ENCODE results near the gene MSMO1.

The MSMO1 gene

DNA sequence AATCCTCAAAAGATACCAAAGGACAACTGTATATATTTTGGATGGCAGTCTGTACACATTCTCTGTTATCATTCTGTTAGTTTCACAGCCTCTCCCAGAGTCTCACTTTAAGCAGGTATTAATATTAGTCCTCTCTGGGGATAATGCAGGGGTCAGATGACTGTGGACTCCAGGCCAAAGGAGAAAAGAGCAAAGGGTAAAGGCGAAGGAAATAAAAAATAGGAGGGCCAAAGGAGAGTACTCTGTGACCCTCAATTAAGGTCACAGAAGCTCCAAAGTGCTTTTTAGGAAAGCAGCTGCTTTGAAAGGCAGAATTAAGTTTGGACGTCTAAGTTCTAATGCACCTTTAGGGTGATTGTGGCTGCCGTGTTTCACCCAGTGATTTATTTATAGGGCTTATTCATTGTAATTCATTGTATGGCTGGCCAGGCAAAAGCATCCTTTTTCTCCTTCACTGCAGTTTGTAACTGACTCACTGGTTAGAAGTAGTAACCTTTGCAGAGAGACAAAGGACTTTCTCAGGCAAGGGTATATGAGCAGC, 7.8 kb downstream of the MSMO1 start:
- no peak for TF ChIP-seq EGR1 (IDR thresholded peaks at IDR 0.05)
- TF ChIP-seq CEBPB (IDR thresholded peaks at IDR 0.05) = no peak
- TF ChIP-seq, protein P1, sequence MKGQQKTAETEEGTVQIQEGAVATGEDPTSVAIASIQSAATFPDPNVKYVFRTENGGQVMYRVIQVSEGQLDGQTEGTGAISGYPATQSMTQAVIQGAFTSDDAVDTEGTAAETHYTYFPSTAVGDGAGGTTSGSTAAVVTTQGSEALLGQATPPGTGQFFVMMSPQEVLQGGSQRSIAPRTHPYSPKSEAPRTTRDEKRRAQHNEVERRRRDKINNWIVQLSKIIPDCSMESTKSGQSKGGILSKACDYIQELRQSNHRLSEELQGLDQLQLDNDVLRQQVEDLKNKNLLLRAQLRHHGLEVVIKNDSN (IDR thresholded peaks at IDR 0.05) = no peak
- TF ChIP-seq, protein P2, sequence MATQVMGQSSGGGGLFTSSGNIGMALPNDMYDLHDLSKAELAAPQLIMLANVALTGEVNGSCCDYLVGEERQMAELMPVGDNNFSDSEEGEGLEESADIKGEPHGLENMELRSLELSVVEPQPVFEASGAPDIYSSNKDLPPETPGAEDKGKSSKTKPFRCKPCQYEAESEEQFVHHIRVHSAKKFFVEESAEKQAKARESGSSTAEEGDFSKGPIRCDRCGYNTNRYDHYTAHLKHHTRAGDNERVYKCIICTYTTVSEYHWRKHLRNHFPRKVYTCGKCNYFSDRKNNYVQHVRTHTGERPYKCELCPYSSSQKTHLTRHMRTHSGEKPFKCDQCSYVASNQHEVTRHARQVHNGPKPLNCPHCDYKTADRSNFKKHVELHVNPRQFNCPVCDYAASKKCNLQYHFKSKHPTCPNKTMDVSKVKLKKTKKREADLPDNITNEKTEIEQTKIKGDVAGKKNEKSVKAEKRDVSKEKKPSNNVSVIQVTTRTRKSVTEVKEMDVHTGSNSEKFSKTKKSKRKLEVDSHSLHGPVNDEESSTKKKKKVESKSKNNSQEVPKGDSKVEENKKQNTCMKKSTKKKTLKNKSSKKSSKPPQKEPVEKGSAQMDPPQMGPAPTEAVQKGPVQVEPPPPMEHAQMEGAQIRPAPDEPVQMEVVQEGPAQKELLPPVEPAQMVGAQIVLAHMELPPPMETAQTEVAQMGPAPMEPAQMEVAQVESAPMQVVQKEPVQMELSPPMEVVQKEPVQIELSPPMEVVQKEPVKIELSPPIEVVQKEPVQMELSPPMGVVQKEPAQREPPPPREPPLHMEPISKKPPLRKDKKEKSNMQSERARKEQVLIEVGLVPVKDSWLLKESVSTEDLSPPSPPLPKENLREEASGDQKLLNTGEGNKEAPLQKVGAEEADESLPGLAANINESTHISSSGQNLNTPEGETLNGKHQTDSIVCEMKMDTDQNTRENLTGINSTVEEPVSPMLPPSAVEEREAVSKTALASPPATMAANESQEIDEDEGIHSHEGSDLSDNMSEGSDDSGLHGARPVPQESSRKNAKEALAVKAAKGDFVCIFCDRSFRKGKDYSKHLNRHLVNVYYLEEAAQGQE (IDR thresholded peaks at IDR 0.05; ENCODE audit: low read depth) = no peak
- TF ChIP-seq NFIC (IDR thresholded peaks at IDR 0.05) = no peak

DNA sequence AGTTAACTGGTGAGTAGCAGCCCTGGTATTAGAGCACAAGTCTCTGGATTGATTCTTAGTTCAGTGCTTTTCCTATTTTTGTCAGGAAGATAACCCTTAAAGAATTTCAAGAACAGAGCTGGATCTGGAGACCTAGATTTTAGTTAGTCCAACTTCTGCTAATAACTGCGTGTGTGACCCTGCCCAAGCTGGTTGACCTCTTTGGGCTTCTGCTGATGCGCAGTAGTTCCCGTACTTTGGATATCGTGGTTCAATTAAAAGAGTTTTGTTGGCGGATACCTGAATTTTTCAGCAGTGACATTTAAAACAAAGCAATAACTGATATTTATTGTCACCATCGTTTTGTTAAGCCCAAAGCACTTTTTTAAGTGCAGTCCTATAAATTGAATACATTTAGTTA, 9.3 kb downstream of the MSMO1 start:
- TF ChIP-seq NFIC (IDR thresholded peaks at IDR 0.05) = no peak
- no peak for TF ChIP-seq CREB1 (IDR thresholded peaks at IDR 0.05; ENCODE audit: low read depth)
- no peak for TF ChIP-seq EGR1 (IDR thresholded peaks at IDR 0.05)
- no peak for TF ChIP-seq TEAD4 (IDR thresholded peaks at IDR 0.05)
- TF ChIP-seq TAF1 (IDR thresholded peaks at IDR 0.05; ENCODE audit: low read depth) = no peak
- TF ChIP-seq CEBPB (IDR thresholded peaks at IDR 0.05) = no peak
- TF ChIP-seq, protein P3, sequence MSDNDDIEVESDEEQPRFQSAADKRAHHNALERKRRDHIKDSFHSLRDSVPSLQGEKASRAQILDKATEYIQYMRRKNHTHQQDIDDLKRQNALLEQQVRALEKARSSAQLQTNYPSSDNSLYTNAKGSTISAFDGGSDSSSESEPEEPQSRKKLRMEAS (IDR thresholded peaks at IDR 0.05) = no peak
- no peak for TF ChIP-seq TCF12 (IDR thresholded peaks at IDR 0.05; ENCODE audit: low read depth)

DNA sequence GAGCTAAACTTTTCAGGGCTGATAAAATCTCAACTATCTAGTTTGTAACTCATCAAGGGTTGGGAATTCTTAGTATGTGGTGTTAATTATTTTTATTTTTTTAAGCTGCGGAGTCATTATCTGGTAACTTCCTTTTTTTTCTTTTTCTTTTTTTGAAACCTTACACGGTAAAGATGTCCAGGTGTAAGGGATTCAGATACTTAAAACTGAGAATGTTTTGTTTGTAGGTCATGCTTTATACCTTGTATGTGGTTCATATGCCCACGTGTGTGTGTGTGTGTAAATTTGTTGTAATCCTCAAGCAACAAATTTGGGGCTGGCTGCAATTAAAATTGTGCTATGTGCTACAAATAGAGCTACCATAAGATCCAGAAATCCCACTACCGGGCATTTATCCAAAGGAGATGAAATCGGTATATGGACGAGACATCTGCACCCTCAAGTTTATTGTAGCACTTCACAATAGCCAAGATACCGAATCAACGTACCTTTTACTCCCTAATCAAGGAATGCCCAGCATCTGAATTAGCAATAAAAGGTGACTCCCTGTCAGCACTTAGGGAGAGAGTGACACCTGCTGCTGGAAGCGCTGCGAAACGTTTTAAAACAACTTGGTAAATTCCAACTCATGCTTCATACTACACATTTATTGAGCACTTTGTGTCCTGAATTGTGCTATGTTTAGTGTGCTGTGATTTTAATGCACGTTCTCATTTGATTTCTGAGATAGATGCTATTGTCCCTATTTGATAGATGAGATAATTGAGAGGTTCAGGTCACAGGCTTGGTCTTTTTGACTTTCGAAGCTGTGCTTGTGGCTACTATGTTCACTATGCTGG, 16.1 kb downstream of the MSMO1 start:
- TF ChIP-seq CEBPB (IDR thresholded peaks at IDR 0.05) (no peak), EP300 (IDR thresholded peaks at IDR 0.05; ENCODE audit: borderline replicate concordance) (no peak), CREB1 (IDR thresholded peaks at IDR 0.05; ENCODE audit: low read depth) (no peak), TCF12 (IDR thresholded peaks at IDR 0.05; ENCODE audit: low read depth) (no peak), RAD21 (IDR thresholded peaks at IDR 0.05; ENCODE audit: low read depth) (peak; percentile 49)
- TF ChIP-seq, protein P1 (IDR thresholded peaks at IDR 0.05) = no peak

DNA sequence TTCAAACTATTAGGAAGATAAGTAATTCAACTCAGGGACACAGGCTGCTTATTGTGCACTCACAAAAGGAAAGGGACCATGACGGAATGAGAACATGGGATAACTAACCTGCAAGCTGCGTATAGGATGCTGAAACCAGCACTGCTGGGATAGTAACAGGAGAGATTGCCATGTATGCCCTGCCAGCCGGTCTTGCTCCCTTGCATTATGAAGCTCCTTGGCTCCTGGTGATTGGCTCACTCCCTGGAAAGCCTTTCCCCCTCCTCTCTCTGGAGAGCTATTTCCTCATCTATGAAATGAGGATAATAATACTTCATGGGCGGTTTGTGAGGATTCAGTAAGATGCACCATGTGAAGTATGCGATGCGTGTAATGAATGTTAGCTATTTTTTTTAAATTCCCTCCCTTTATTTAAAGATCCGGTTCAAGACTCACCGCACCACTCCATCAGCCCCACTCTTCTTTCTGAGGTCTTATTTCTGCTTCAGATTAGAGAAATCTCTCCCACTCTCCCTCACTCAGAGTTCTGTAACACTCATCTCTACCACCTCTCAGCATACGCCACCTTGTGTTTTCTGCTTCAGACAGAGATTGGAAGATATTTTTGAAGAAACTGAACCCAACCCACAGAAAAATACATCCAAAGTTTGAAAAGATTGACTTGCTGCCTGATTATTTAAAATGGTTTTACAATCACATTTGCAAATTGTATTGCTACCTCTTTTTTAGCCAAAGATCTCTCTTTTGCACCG, 18.4 kb downstream of the MSMO1 start:
- TF ChIP-seq CEBPB (IDR thresholded peaks at IDR 0.05) (no peak), EGR1 (IDR thresholded peaks at IDR 0.05) (no peak), RAD21 (IDR thresholded peaks at IDR 0.05; ENCODE audit: low read depth) (peak; percentile 16; the same call in 1 of the 2 replicates), TAF1 (IDR thresholded peaks at IDR 0.05; ENCODE audit: low read depth) (no peak), NFIC (IDR thresholded peaks at IDR 0.05) (no peak)
- TF ChIP-seq, protein P1 (IDR thresholded peaks at IDR 0.05) = no peak

DNA sequence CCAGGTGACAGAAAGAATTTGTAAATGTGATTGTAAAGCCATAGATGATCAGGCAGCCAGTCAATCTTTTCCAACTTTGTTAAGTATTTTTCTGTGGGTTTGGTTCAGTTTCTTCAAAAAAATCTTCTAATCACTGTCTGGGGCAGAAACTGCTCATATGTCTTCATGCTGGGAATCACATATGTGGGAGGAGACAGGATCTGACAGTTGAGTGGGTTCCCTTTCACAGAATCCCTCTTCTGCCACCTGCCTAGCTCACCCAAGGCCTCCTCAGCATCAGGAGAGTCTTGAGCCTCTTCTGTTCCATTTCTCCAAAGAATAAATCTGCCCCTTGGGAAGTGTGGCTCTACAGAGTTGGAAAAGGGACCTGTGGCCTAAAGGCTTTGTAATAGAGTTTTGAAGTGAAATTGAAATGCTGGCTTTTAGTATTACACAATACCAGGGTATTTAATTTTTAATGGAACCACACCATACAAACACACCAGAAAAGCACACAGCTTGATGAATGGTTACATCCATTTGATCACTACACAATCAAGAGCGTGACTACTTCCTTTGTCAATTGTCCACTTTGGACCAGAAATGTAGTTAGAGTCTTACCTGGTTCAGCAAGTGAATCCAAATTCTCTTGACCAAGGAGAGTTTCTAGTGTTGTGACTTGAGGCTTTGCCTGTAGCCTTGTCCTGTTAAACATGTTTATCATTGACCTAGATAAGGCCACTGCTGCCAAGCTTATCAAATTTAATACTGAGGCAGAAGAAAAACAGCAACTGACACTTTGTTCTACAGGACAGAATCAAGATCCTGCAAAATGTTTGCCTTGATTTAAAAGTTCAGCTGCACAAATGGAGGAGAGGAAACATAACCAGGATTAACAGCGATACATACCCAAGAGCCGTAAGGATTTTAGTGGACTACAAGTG, 20.4 kb downstream of the MSMO1 start:
- TF ChIP-seq, protein P2 (IDR thresholded peaks at IDR 0.05; ENCODE audit: low read depth) = no peak
- TF ChIP-seq CEBPB (IDR thresholded peaks at IDR 0.05) = no peak
- no peak for TF ChIP-seq TAF1 (IDR thresholded peaks at IDR 0.05; ENCODE audit: low read depth)
- TF ChIP-seq, protein P3 (IDR thresholded peaks at IDR 0.05) = no peak
- no peak for TF ChIP-seq FOXM1 (IDR thresholded peaks at IDR 0.05; ENCODE audit: borderline replicate concordance, low read depth)
- TF ChIP-seq, protein P1 (IDR thresholded peaks at IDR 0.05) = no peak
- TF ChIP-seq YY1 (IDR thresholded peaks at IDR 0.05; ENCODE audit: low read depth) = no peak
- no peak for TF ChIP-seq EP300 (IDR thresholded peaks at IDR 0.05; ENCODE audit: borderline replicate concordance)
- no peak for TF ChIP-seq TEAD4 (IDR thresholded peaks at IDR 0.05)
- TF ChIP-seq RAD21 (IDR thresholded peaks at IDR 0.05; ENCODE audit: low read depth) = no peak
- TF ChIP-seq NFIC (IDR thresholded peaks at IDR 0.05) = no peak
